Central memory CD4-positive, alpha-beta T cell (primary cell): ENCODE measurements around the gene DIRAS3.
"Not testable (repeated sequence)": the region's sequence is repeated elsewhere in the genome, so short reads cannot be mapped to it uniquely, and the experiment has no call there.

Source experiments
- DNase-seq: peaks from one replicate; pipeline ENCODE4 v3.0.0; 2022
- total RNA-seq, 3 experiments: gene quantifications; one replicate each; lab custom pipeline; 2026; lab: John Stamatoyannopoulos, UW

DIRAS3 gene, protein sequence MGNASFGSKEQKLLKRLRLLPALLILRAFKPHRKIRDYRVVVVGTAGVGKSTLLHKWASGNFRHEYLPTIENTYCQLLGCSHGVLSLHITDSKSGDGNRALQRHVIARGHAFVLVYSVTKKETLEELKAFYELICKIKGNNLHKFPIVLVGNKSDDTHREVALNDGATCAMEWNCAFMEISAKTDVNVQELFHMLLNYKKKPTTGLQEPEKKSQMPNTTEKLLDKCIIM
- 0 reads per million in 3 experiments for total RNA-seq

- DNase-seq, result no peak
Observed at GRCh38 chr1:68049941-68050878, at the start of gene DIRAS3. DIRAS3 (minus strand) TSS chr1:68050627; CDS start chr1:68047297, 3,330 bp downstream.

DNA sequence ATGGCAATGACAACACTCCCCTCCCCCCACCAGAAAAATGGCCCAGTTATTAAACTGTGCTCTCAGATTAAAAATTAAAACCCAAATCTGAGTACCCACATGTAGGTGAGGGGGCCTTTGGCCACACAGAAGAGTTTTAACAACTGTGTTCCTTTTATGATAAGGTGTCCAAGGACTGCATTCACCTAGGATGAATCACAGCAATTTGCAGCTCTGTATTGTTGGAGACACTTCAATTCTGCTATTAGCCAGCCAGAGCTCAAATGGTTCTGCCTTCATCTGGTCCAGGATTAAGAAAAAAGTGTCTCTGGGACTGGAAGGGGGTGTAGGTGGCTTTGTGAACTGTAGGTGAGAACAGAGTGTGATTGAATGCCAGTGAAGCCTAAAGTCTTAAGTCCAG, 43.3 kb upstream of the DIRAS3 start:
- DNase-seq, result no peak

DNA sequence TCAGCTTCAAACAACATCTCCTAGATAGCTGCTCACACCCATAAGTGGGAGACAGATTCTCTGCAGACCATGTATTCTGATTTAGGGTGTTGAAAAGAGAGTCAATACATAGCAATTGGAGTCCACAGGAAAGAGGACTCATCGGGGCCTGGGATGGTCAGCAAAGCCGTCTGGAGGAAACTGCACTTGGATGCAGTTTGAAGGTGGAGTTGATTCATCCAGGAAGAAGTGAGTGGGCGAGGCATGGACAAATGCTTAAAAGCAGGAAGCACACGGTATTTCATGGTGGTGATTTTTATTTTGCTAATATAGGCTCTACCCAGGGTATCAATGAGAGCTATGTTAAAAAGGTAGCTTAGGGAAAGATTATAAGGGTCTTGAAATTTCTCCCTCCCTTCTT, 36.8 kb upstream of the DIRAS3 start:
- DNase-seq, result no peak

- DNase-seq, result no peak
Observed at GRCh38 chr1:68085752-68086151, 35.3 kb upstream of the DIRAS3 start.

DNA sequence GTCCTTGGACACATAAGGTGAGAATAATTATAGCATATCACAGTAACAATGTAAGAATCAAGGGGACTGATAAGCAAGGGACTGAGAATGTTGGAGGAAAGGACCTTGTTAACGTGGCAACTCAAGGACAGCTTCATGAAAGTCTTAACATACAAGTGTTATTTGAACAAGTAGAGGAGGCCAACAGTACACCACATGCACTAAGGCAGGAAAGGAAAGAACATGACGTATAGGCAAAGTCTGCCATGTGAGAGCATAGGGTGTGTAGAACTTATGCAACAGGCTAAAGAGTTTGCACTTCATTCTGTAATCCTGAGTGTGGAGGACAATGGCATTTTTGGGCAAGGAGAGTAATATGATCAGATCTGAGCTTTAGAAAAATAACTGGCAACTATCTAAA, 33.3 kb upstream of the DIRAS3 start:
- DNase-seq, result no peak

DNA sequence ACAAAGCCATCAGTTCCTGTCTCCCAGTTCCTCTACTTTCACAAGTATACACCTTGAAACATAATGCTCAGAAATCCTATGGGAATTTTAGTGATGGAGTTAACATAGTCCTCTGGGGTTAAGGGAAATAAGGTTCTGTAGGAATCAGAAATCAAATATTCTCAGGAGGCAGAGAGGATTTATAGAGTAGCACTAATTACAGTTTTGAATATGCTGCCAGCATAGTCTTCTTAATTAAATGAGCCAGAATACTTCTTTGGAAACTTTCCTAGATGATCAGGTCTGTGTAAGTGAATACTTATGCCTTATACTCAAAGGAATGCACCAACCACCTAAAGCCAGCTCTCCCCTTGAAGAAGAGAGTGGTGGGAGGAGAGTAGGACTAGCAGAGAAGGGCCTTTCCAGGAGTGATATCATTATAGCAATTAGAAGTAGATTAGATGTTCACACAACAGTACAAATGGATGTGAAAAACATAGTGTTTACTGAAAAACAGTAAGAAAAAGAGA, 31.4 kb upstream of the DIRAS3 start:
- no peak for DNase-seq

DNA sequence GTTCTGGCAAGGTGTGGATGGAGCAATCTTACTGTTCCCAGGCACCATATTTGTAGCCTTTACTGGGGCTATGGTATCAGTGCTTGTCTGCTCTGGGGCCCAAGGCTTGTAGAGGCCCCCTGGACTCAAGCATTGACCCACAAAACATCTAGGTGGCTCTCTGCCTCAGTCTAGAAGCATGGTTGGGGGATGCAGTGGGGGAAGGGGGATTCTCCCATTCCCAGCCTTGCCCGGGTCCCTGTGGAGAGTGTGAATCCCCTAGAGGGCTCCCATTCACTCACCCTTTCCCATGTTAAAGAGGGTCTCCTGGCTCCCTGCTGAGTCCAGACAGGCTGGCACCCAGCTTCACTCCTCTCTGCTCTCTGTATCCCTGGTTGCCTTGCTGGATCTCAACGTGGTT, 28.2 kb upstream of the DIRAS3 start:
- no peak for DNase-seq

GRCh38 chr1:68074472-68074871, 24.0 kb upstream of the DIRAS3 start:
- DNase-seq, result no peak

GRCh38 chr1:68065766-68066165, 15.3 kb upstream of the DIRAS3 start:
- DNase-seq, result no peak

DNA sequence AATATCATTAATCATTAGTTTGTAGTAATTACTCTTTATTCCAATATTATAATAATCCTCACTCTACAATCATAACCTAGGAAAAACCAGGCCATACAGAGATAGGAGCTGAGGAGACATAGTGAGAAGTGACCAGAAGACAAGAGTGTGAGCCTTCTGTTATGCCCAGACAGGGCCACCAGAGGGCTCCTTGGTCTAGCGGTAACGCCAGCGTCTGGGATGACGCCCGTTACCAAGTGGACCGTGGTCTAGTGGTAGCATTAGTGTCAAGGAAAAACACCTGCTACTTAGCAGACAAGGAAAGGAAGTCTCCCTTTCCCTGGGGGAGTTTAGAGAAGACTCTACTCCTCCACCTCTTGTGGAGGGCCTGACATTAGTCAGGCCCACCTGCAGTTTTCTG, 7.6 kb upstream of the DIRAS3 start:
- not testable (repeated sequence) for DNase-seq

- DNase-seq, result no peak
Observed at GRCh38 chr1:68057564-68057963, 7.1 kb upstream of the DIRAS3 start.

GRCh38 chr1:68057050-68057449, 6.6 kb upstream of the DIRAS3 start:
- DNase-seq, result no peak

DNA sequence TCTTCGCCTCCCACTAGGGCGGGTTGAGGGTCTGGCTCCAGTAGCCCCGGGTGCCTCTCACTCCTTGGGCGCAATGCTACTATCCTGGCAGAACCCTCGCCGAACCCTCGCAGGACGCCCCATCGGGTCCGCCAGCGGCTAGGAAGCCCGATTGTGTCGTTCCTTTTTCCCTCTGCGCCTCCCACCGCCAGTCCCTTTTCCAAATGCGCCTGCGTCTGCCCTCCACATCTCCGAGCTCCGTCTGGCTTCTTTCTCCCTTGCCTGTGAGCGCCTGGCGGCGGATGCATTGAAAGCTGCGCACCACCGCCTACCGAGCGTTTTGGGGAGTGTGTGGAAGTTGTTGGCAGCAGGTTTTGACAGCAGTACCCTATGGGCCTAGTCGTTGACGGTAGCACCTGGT, 1.0 kb upstream of the DIRAS3 start:
- no peak for DNase-seq

DNA sequence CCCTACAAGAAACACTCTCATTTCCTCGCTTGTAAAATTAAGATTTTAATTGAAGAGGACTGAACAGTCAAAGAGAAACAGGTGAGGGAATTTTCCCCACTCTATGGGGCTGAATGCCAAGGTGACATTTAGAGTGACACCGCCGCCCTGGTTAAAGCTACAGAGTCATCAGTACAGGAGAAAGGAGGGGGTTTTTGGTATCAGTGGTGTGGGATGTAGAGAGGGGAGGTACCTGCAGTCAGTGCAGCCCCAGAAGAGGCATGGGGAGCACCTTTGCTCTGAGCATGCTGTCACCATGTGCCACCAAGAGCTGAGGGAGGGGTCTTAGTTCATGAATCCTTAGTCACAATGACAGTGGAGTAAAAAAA, 2.8 kb downstream of the DIRAS3 start:
- DNase-seq, result no peak

- DNase-seq, result no peak
Observed at GRCh38 chr1:68046885-68047658, 3.4 kb downstream of the DIRAS3 start.

- no peak for DNase-seq
Observed at GRCh38 chr1:68046423-68046822, 4.0 kb downstream of the DIRAS3 start.

DNA sequence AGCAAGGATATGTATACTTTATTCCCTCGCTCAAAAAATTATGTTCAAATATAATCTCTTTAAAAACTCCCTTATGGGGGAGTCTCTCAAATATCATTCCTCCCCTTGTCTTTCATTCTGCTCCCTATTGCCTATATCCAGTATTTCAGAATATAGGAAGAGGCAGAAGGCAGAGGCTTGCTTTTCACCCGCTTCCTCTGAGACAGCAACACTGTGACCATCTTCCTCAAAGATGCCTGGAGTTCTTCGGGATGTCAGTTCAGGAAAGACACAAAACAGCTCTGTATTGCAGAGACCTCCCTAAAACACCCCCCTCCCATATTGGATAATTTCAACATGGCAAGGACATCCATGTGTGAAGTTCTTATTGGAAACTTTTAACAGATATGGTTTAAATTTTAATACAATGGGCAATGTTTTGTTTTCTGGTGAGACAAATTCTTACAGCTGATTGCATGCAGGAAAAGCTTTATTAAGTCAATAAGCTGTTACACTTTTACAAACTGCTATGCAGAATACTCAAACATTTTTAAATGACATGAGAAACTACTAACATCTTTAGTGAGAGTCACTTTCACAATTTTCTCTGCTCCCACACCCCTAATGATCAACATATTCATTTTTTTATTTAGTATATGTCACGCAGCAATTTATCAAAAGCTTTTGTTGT, 4.8 kb downstream of the DIRAS3 start:
- no peak for DNase-seq

GRCh38 chr1:68043443-68044090, 6.9 kb downstream of the DIRAS3 start:
- no peak for DNase-seq

DNA sequence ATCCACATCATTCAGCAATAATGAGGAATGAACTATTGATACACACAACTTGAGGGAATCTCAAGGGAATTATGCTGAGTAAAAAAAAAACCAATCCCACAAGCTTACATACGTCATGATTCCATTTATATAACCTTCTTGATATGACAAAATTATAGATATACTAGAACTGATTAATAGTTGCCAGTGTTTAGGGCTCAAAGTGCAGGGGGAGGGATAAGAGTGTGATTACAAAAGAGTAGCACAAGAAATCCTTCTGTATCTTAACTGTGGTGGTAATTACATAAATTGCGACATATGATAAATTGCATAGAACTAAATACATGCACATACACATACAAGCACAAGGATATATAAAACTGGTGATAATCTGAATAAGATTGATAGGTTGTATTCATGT, 13.5 kb downstream of the DIRAS3 start:
- DNase-seq, result no peak

GRCh38 chr1:68029444-68029843, 21.0 kb downstream of the DIRAS3 start:
- no peak for DNase-seq

GRCh38 chr1:68028566-68028965, 21.9 kb downstream of the DIRAS3 start:
- DNase-seq, result no peak
